GM12891 (cell line): ENCODE measurements around the gene TP53TG3B.
"Not testable (repeated sequence)": the region's sequence is repeated elsewhere in the genome, so short reads cannot be mapped to it uniquely, and the experiment has no call there.

Experiments
- PAX5 ChIP-seq: IDR thresholded peaks from 2 replicates; pipeline ENCODE4 v1.6.1; 2011; ENCODE audit warnings: low read length, moderate library complexity, mild to moderate bottlenecking; ENCODE audit not compliant: insufficient read depth, severe bottlenecking
- POLR2A ChIP-seq: IDR thresholded peaks from 2 replicates; pipeline ENCODE4 v1.6.1; 2011; ENCODE audit warnings: low read depth, low read length, control low read depth
- POLR2AphosphoS5 ChIP-seq: IDR thresholded peaks from 2 replicates; pipeline ENCODE4 v1.6.1; 2011; ENCODE audit warnings: low read depth, low read length, control low read depth
- POU2F2 ChIP-seq: IDR thresholded peaks from 2 replicates; pipeline ENCODE4 v1.6.1; 2011; ENCODE audit warnings: low read depth, mild to moderate bottlenecking, control low read depth, low read length, moderate library complexity

- TF ChIP-seq POLR2A, PAX5, POLR2AphosphoS5, POU2F2: not testable (repeated sequence)
Observed at GRCh38 chr16:33360541-33360940, at the start of gene TP53TG3B.
